ENCODE results near the gene PHKG1.
"Not testable (repeated sequence)": the region's sequence is repeated elsewhere in the genome, so short reads cannot be mapped to it uniquely, and the experiment has no call there.

Gene PHKG1

DNA sequence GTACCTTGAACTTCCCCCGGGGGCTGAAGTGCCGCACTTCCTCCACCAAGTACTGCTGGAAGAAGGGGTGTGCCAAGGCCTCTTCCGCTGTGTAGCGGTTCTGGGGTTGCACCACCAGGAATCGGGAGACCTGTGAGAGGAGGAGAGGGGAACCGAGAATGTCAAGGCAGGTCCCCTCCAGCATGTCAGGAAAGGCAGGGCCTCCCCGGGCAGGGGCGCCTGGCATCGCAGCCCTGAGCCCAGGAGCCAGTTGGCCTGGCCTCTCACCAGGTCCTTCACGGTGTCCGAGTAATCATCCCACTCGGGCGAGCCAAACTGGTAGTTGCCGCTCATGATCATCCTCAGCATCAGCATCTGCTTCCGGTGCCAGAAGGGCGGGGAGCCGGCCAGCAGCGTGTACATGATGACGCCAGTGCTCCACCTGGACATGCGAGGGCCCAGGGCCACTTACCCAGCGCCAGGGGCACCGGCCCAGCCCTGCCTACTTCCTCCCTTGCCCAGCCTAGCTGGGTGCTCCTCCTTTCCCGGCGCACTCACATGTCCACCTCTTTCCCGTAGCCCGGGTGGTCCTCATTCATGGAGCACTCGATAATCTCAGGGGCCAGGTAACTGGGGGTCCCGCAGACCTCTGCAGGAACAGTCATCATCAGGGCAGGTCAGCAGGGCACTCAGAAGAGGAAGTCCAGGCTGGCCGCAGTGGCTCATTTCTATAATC lies 11.0 kb downstream of the PHKG1 start:
- no peak for ATAC-seq

- not testable (repeated sequence) for ATAC-seq
These were observed 11.9 kb downstream of the PHKG1 start for GRCh38 chr7:56080726-56081435.

DNA sequence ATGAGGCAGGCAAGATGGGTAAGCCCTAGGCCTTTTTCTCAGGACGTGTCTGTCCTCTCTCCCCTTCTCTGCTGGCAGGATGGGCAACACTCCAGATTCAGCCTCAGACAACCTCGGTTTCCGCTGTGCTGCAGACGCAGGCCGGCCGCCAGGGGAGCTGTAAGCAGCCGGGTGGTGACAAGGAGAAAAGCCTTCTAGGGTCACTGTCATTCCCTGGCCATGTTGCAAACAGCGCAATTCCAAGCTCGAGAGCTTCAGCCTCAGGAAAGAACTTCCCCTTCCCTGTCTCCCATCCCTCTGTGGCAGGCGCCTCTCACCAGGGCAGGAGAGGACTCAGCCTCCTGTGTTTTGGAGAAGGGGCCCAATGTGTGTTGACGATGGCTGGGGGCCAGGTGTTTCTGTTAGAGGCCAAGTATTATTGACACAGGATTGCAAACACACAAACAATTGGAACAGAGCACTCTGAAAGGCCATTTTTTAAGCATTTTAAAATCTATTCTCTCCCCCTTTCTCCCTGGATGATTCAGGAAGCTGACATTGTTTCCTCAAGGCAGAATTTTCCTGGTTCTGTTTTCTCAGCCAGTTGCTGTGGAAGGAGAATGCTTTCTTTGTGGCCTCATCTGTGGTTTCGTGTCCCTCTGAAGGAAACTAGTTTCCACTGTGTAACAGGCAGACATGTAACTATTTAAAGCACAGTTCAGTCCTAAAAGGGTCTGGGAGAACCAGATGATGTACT lies 13.1 kb downstream of the PHKG1 start:
- no peak for ATAC-seq

DNA sequence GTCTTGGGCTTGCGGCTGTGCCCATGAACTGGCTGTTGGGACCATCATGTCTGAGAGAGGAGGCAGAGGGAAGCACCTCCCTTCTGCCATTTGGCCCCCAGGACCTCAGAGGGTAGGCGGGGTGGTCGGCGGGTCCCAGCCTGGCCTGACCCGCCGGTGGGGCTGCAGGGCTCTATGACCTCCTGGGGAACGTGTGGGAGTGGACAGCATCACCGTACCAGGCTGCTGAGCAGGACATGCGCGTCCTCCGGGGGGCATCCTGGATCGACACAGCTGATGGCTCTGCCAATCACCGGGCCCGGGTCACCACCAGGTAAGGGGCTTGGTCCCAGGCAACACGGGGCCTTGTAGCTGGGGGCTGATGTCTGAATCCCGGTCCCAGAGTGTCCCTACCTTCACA lies 14.6 kb downstream of the PHKG1 start:
- no peak for ATAC-seq

GRCh38 chr7:56077681-56078080 lies 15.1 kb downstream of the PHKG1 start:
- no peak for ATAC-seq

DNA sequence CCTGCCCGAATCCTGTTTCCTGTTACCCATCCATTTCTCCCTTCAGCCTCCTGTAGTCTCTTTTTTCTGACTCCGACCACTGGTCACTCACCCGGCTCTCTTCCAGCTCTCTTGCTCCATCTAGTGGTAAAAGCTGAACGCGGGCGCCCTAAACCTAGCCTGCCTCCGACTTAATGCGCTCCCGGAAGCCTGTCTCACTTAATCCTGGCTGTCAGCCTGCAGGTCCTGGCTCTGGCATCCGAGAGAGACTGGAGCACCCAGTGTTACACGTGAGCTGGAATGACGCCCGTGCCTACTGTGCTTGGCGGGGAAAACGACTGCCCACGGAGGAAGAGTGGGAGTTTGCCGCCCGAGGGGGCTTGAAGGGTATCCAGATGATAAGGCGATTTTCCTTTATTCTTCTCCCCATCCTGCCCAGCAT lies 18.4 kb downstream of the PHKG1 start:
- peak; percentile 81 to 87 for ATAC-seq

DNA sequence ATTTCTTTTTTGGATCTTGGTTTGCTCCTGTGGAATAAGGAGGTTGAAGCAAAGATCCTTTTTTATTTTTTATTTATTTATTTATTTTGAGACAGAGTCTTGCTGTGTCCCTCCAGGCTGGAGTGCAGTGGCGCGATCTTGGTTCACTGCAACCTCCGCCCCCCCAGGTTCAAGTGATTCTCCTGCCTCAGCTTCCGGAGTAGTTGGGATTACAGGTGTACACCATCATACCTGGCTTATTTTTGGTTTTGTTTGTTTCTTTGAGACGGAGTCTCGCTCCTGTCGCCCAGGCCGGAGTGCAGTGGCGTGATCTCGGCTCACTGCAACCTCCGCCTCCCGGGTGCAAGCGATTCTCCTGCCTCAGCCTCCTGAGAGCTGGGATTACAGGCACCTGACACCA lies 26.4 kb downstream of the PHKG1 start:
- not testable (repeated sequence) for ATAC-seq

GRCh38 chr7:56063882-56064625 lies 28.7 kb downstream of the PHKG1 start, which contains the start of gene SUMF2:
Gene SUMF2, plus strand, starts transcription at chr7:56064286. Its CDS starts 26 bp downstream, at chr7:56064312.
- peak; percentile 83 to 84 for ATAC-seq

- no peak for ATAC-seq
These were observed 29.3 kb downstream of the PHKG1 start for GRCh38 chr7:56063500-56063881.

DNA sequence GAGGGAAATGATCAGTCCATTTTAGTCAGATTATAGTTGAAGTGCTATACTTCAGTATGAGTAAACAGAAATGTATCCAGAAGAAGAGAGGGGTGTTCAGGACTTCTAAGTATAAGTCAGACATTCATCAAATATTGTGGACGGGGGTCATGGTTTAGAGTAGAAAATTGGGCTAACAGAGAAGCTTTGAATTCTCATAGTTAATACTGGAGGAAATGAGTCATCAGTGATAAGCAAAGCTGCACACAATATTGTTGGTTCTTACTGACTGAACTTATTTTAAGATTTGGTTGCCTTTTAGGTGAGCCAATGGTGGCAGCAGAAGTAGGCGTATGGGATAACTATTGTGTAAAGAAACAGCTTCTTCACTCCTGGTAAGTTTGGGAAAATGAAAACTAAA lies 30.4 kb downstream of the PHKG1 start:
- peak; percentile 36 to 43 for ATAC-seq

- ATAC-seq, result no peak
These were observed 38.8 kb downstream of the PHKG1 start for GRCh38 chr7:56053993-56054392.

- no peak for ATAC-seq
These were observed 39.4 kb downstream of the PHKG1 start for GRCh38 chr7:56053379-56053778.

- peak; percentile 96 to 97 for ATAC-seq
These were observed 41.2 kb downstream of the PHKG1 start, which contains the start of the genes CCT6A and PSPH for GRCh38 chr7:56051339-56052191. Gene CCT6A, plus strand, starts transcription at chr7:56051765. Its CDS starts 84 bp downstream, at chr7:56051849. Gene PSPH, minus strand, starts transcription at chr7:56051444. Its CDS starts 30,232 bp downstream, at chr7:56021212.

DNA sequence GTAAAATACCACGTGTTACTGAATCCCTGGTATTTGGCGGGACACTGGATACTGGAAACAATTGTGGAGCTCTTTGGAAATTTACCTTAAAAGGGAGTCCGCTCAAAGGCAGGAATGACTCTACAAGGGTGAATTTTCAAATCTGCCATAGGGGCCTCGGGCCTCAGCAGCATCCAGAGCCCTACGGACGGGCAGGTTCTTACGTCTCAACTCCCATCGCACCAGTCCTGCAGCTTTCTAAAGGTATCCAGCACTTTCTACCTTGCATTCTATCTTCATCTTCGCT lies 41.8 kb downstream of the PHKG1 start:
- no peak for ATAC-seq

GRCh38 chr7:56048763-56049162 lies 44.0 kb downstream of the PHKG1 start:
- not testable (repeated sequence) for ATAC-seq

GRCh38 chr7:56048245-56048644 lies 44.5 kb downstream of the PHKG1 start:
- ATAC-seq, result no peak

DNA sequence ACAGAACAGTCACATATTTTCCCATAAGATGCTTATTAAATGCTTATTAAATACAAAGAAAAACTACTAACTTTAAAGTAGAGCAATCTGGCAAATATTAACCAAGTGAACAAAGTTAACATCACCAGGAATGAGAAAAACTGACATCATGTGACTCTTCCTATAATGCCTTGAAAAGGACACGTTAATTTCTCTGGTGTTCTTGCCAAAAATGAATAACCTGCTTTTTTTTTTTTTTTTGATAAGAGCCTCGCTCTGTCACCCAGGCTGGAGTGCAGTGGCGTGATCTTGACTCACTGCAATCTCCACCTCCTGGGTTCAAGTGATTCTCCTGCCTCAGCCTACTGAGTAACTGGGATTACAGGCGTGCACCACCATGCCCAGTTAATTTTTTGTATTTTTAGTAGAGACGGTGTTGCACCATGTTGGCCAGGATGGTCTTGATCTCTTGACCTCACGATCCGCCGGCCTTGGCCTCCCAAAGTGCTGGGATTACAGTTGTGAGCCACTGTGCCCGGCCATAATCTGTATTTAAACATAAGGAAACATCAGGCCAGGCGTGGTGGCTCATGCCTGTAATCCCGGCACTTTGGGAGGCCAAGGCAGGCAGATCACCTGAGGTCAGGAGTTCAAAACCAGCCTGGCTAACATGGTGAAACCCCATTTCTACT lies 45.2 kb downstream of the PHKG1 start:
- ATAC-seq, result not testable (repeated sequence)

GRCh38 chr7:56046721-56047445 lies 45.9 kb downstream of the PHKG1 start:
- ATAC-seq, result no peak

DNA sequence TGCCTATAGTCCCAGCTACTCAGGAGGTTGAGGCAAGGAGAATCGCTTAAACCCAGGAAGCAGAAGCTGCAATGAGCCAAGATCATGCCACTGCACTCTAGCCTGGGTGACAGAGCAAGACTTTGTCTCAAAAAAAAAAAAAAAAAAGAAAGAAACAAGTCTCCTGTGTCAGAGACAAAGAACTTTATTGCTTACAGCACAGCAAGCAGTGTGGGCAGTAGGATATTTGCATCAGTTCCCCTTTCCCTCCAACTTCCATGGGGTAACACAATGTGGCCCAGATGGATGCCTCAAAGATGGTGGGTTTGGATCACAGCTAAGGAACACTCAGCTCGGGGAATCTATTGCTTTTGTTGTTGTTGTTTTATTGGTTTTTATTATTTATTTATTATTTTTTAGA lies 47.0 kb downstream of the PHKG1 start:
- not testable (repeated sequence) for ATAC-seq

- no peak for ATAC-seq
These were observed 52.0 kb downstream of the PHKG1 start for GRCh38 chr7:56040730-56041129.

All from activated CD4-positive, CD25-positive, alpha-beta regulatory T cell treated with anti-CD3 and anti-CD28 coated beads, Interleukin-2, amount 50 U/mL, for 24 hours (primary cell).